ENCODE results near the gene USP49. TPM values are rescaled to one million over a fixed set of nuclear protein-coding genes. Genes with fewer than 3 reads are reported as not detected.

USP49 gene
- total RNA-seq, 6 experiments from 2014 or later, result 0.87 to 2.0 (median 1.3) TPM

GRCh38 chr6:41843178-41843577, 52.0 kb downstream of the USP49 start:
- TF ChIP-seq CTCF (IDR thresholded peaks at IDR 0.05) (no peak), POLR2A (IDR thresholded peaks at IDR 0.05) (no peak)
- no peak overlapping the region for H3K4me3 ChIP-seq
- H3K4me1 ChIP-seq, result no peaks in the 10 kb centered on the region
- no peaks in the 10 kb centered on the region for H3K9me3 ChIP-seq
- H3K27me3 ChIP-seq, result no peaks in the 10 kb centered on the region
- ATAC-seq, result no peak
- H3K27ac ChIP-seq, result no peak overlapping the region
- 84% methylated on average over 9 of the region's 9 CpGs for WGBS (ENCODE audit: insufficient coverage, low coverage, low lambda C conversion rate, missing lambda C conversion rate)
- DNase-seq, result no peak
- no peaks in the 10 kb centered on the region for H3K36me3 ChIP-seq
- intact Hi-C loops (cut with DNase I), result no loop called here

GRCh38 chr6:41840326-41840725, 54.8 kb downstream of the USP49 start:
- TF ChIP-seq POLR2A (IDR thresholded peaks at IDR 0.05) (no peak), CTCF (IDR thresholded peaks at IDR 0.05) (no peak)
- DNase-seq (no peak), ATAC-seq (no peak)
- WGBS (ENCODE audit: insufficient coverage, low coverage, low lambda C conversion rate, missing lambda C conversion rate), result 67% methylated on average over 1 of the region's 4 CpGs
- Histone ChIP-seq H3K9me3 (no peaks in the 10 kb centered on the region), H3K4me3 (no peak overlapping the region), H3K27me3 (no peaks in the 10 kb centered on the region), H3K27ac (no peak overlapping the region), H3K36me3 (no peaks in the 10 kb centered on the region), H3K4me1 (no peaks in the 10 kb centered on the region)
- intact Hi-C loops (cut with DNase I), result no loop called here

- intact Hi-C loops (cut with DNase I), result no loop called here
- no peak overlapping the region for H3K27ac ChIP-seq
- WGBS (ENCODE audit: insufficient coverage, low coverage, low lambda C conversion rate, missing lambda C conversion rate), result 69% methylated on average over 2 of the region's 2 CpGs
- H3K9me3 ChIP-seq, result no peaks in the 10 kb centered on the region
- no peaks in the 10 kb centered on the region for H3K4me1 ChIP-seq
- DNase-seq, result no peak
- no peaks in the 10 kb centered on the region for H3K27me3 ChIP-seq
- no peak for TF ChIP-seq CTCF (IDR thresholded peaks at IDR 0.05)
- ATAC-seq, result no peak
- H3K36me3 ChIP-seq, result no peaks in the 10 kb centered on the region
- no peak overlapping the region for H3K4me3 ChIP-seq
Observed at GRCh38 chr6:41836660-41837052, 58.5 kb downstream of the USP49 start.

- Histone ChIP-seq H3K9me3 (no peaks in the 10 kb centered on the region), H3K4me1 (no peaks in the 10 kb centered on the region)
- no peak for ATAC-seq
Observed at GRCh38 chr6:41836022-41836659, 59.0 kb downstream of the USP49 start.

More at GRCh38 chr6:41836022-41836659, 59.0 kb downstream of the USP49 start:
- intact Hi-C loops (cut with DNase I), result no loop called here
- no peaks in the 10 kb centered on the region for H3K36me3 ChIP-seq
- no peaks in the 10 kb centered on the region for H3K27me3 ChIP-seq
- WGBS (ENCODE audit: insufficient coverage, low coverage, low lambda C conversion rate, missing lambda C conversion rate), result 85% methylated on average over 5 of the region's 5 CpGs
- no peak for TF ChIP-seq CTCF (IDR thresholded peaks at IDR 0.05)
- no peak for TF ChIP-seq POLR2A (IDR thresholded peaks at IDR 0.05)
- H3K27ac ChIP-seq, result no peak overlapping the region
- DNase-seq, result no peak
- no peak overlapping the region for H3K4me3 ChIP-seq

All from right lobe of liver (tissue), 6 donors.